Loucy (cell line): ENCODE results near the gene SETMAR.

ENCODE experiments used
- CTCF ChIP-seq: fragments of 200-600 bp; sonication (generic); conservative IDR thresholded peaks from 2 replicates; pipeline ENCODE4 v1.5.1; 2014; ENCODE audit warnings: mild to moderate bottlenecking, antibody characterized with exemption, low read length
- EZH2phosphoT487 ChIP-seq: fragments of 200-600 bp; IDR thresholded peaks from 2 replicates; pipeline ENCODE4 v1.6.1; 2018; ENCODE audit warnings: antibody characterized with exemption, mild to moderate bottlenecking, moderate library complexity, borderline replicate concordance

- TF ChIP-seq CTCF (no peak), EZH2phosphoT487 (no peak)
Measured at GRCh38 chr3:4336850-4337546, 33.8 kb downstream of the SETMAR start.
